ENCODE measurements around the gene CLEC14A.

The CLEC14A gene

DNA sequence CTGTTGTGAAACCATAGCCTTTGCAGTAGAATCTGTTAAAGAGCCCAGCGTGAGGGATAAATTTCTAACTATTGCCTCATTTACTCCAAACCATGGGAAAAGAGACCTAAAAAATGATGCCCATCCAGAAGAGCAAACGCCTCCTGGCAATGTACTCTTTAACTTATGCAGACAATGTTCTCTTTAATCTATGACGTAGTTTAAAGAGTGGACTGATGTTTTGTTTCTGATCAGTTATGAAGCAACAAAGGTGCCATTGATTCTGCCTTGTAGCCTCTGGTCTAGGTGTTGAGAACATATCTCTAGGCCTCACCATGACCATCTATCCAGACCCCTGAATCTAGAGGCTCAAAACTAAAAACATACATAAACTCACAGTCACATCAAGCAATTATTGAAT, 34.8 kb downstream of the CLEC14A start:
- no peak overlapping the region for H3K4me3 Mint-ChIP-seq
- no peaks in the 10 kb centered on the region for H3K9me3 Mint-ChIP-seq (ENCODE audit: low read depth)
- no peaks in the 10 kb centered on the region for H3K4me1 Mint-ChIP-seq (ENCODE audit: low read depth)
- no peak overlapping the region for H3K27ac Mint-ChIP-seq
- peaks cover 2% of the 10 kb centered on the region for H3K36me3 Mint-ChIP-seq
- H3K27me3 Mint-ChIP-seq: peaks cover 5% of the 10 kb centered on the region

DNA sequence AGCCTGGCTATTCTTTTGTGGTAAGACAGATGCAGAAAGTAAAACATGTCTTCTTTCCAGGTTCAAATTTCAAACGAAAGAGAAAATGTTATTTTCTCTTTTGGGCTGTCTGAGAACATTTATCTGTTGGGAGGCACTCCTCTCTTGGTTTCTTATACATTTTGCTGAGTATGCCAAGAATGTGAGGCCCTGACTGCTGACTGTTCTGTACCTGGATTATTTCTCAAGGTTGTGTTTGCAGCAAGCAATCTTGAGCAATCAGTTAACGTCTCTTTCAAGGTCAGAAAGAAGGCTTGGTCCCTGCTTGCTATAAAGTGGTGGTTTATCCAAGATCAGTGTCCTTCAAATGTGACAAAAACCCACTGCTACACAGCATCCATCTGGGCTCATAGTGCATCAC, 38.3 kb downstream of the CLEC14A start:
- H3K27ac Mint-ChIP-seq: no peak overlapping the region
- no peaks in the 10 kb centered on the region for H3K4me1 Mint-ChIP-seq (ENCODE audit: low read depth)
- no peaks in the 10 kb centered on the region for H3K9me3 Mint-ChIP-seq (ENCODE audit: low read depth)
- no peak overlapping the region for H3K4me3 Mint-ChIP-seq
- no peaks in the 10 kb centered on the region for H3K36me3 Mint-ChIP-seq
- peaks cover 10% of the 10 kb centered on the region for H3K27me3 Mint-ChIP-seq

DNA sequence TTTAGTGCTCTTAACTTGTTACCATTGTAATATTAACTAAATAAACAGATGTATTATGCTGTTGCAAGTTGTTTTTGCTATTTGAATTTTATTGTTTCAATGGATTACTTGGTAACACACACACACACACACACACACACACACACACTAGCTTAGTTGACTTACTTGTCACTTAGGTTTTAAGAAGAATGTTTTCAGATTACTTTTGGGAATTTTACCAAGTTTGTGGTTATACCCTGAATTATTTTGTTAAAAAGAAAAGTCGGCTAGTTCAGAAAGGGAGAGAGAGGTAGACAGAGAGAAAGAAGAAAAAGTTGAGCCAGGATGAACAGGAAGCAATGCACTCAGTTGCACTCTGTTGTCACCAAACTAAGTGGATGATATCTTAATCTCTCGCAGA, 42.9 kb downstream of the CLEC14A start:
- Mint-ChIP-seq H3K36me3 (no peaks in the 10 kb centered on the region), H3K4me3 (no peak overlapping the region), H3K27me3 (peaks cover 31% of the 10 kb centered on the region), H3K4me1 (ENCODE audit: low read depth) (peaks cover 26% of the 10 kb centered on the region), H3K9me3 (ENCODE audit: low read depth) (no peaks in the 10 kb centered on the region), H3K27ac (no peak overlapping the region)

DNA sequence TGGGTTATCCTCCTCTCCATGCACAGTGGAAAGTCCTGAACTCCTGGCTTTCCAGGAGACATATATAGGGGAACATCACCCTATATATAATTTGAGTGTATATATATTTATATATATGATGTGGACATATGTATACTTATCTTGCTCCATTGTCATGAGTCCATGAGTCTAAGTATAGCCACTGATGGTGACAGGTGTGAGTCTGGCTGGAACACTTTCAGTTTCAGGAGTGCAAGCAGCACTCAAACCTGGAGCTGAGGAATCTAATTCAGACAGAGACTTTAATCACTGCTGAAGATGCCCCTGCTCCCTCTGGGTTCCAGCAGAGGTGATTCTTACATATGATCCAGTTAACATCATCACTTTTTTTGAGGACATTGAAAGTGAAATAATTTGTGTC, 43.8 kb downstream of the CLEC14A start:
- Mint-ChIP-seq H3K9me3 (ENCODE audit: low read depth) (no peaks in the 10 kb centered on the region), H3K4me1 (ENCODE audit: low read depth) (peaks cover 28% of the 10 kb centered on the region), H3K36me3 (no peaks in the 10 kb centered on the region), H3K27ac (no peak overlapping the region), H3K27me3 (peaks cover 33% of the 10 kb centered on the region), H3K4me3 (no peak overlapping the region)

DNA sequence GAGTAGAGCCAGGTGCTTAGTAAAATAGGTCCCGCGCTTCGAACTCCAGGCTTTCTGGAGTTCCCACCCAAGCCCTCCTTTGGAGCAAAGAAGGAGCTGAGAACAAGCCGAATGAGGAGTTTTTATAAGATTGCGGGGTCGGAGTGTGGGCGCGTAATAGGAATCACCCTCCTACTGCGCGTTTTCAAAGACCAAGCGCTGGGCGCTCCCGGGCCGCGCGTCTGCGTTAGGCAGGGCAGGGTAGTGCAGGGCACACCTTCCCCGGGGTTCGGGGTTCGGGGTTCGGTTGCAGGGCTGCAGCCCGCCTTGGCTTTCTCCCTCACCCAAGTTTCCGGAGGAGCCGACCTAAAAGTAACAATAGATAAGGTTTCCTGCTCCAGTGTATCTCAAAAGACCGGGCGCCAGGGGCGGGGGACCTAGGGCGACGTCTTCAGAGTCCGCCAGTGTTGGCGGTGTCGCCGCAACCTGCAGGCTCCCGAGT, 44.6 kb downstream of the CLEC14A start:
- Mint-ChIP-seq H3K4me3 (no peak overlapping the region), H3K9me3 (ENCODE audit: low read depth) (no peaks in the 10 kb centered on the region), H3K27me3 (peaks cover 37% of the 10 kb centered on the region), H3K27ac (no peak overlapping the region), H3K4me1 (ENCODE audit: low read depth) (peaks cover 28% of the 10 kb centered on the region), H3K36me3 (peaks cover 2% of the 10 kb centered on the region)

DNA sequence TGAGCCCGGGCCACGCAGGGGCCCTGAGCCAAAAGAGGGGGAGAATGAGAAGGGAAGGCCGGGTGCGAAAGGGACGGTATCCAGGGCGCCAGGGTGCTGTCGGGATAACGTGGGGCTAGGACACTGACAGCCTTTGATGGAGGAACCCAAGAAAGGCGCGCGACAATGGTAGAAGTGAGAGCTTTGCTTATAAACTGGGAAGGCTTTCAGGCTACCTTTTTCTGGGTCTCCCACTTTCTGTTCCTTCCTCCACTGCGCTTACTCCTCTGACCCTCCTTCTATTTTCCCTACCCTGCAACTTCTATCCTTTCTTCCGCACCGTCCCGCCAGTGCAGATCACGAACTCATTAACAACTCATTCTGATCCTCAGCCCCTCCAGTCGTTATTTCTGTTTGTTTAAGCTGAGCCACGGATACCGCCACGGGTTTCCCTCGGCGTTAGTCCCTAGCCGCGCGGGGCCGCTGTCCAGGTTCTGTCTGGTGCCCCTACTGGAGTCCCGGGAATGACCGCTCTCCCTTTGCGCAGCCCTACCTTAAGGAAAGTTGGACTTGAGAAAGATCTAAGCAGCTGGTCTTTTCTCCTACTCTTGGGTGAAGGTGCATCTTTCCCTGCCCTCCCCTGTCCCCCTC, 45.2 kb downstream of the CLEC14A start:
- Mint-ChIP-seq H3K27me3 (peaks cover 40% of the 10 kb centered on the region), H3K4me3 (peak overlapping the region; percentile 45)

DNA sequence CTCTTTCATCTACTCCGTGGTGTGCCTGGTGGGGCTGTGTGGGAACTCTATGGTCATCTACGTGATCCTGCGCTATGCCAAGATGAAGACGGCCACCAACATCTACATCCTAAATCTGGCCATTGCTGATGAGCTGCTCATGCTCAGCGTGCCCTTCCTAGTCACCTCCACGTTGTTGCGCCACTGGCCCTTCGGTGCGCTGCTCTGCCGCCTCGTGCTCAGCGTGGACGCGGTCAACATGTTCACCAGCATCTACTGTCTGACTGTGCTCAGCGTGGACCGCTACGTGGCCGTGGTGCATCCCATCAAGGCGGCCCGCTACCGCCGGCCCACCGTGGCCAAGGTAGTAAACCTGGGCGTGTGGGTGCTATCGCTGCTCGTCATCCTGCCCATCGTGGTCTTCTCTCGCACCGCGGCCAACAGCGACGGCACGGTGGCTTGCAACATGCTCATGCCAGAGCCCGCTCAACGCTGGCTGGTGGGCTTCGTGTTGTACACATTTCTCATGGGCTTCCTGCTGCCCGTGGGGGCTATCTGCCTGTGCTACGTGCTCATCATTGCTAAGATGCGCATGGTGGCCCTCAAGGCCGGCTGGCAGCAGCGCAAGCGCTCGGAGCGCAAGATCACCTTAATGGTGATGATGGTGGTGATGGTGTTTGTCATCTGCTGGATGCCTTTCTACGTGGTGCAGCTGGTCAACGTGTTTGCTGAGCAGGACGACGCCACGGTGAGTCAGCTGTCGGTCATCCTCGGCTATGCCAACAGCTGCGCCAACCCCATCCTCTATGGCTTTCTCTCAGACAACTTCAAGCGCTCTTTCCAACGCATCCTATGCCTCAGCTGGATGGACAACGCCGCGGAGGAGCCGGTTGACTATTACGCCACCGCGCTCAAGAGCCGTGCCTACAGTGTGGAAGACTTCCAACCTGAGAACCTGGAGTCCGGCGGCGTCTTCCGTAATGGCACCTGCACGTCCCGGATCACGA, 46.0 kb downstream of the CLEC14A start:
- H3K36me3 Mint-ChIP-seq: peaks cover 5% of the 10 kb centered on the region
- H3K4me1 Mint-ChIP-seq (ENCODE audit: low read depth): peaks cover 28% of the 10 kb centered on the region
- no peaks in the 10 kb centered on the region for H3K9me3 Mint-ChIP-seq (ENCODE audit: low read depth)
- peaks cover 40% of the 10 kb centered on the region for H3K27me3 Mint-ChIP-seq
- H3K27ac Mint-ChIP-seq: no peak overlapping the region
- peak overlapping the region; percentile 72 for H3K4me3 Mint-ChIP-seq

More for the DNA sequence above, 45.2 kb downstream of the CLEC14A start:
- H3K36me3 Mint-ChIP-seq: peaks cover 5% of the 10 kb centered on the region
- H3K27ac Mint-ChIP-seq: no peak overlapping the region
- H3K9me3 Mint-ChIP-seq (ENCODE audit: low read depth): no peaks in the 10 kb centered on the region
- peaks cover 28% of the 10 kb centered on the region for H3K4me1 Mint-ChIP-seq (ENCODE audit: low read depth)

DNA sequence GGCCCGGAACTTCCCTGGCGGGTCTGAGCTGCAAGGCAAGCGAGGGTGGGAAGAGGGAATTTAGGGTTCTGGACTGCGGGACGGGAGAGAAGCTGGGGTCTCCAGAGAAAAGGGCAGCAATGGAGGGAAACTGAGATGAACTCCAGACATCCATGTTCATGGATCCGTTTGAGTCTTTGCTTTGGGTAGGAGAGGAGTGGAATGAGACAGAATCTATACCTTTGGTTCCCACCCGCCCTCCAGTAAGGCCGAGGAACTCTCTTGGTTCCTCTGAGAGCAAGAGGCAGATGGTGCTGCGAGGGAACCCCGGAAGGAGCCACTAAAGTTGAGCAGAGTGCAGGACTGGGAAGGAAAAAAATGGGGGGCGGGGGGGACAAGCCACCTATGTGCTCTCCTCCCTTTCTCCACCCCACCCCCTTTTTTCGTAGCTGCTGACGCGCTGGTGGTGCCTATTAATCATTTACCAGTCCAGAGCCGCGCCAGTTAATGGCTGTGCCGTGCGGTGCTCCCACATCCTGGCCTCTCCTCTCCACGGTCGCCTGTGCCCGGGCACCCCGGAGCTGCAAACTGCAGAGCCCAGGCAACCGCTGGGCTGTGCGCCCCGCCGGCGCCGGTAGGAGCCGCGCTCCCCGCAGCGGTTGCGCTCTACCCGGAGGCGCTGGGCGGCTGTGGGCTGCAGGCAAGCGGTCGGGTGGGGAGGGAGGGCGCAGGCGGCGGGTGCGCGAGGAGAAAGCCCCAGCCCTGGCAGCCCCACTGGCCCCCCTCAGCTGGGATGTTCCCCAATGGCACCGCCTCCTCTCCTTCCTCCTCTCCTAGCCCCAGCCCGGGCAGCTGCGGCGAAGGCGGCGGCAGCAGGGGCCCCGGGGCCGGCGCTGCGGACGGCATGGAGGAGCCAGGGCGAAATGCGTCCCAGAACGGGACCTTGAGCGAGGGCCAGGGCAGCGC, 47.0 kb downstream of the CLEC14A start:
- no peak overlapping the region for H3K27ac Mint-ChIP-seq
- peak overlapping the region; percentile 77 for H3K4me3 Mint-ChIP-seq
- peaks cover 5% of the 10 kb centered on the region for H3K36me3 Mint-ChIP-seq
- peaks cover 28% of the 10 kb centered on the region for H3K4me1 Mint-ChIP-seq (ENCODE audit: low read depth)
- peaks cover 40% of the 10 kb centered on the region for H3K27me3 Mint-ChIP-seq
- no peaks in the 10 kb centered on the region for H3K9me3 Mint-ChIP-seq (ENCODE audit: low read depth)

DNA sequence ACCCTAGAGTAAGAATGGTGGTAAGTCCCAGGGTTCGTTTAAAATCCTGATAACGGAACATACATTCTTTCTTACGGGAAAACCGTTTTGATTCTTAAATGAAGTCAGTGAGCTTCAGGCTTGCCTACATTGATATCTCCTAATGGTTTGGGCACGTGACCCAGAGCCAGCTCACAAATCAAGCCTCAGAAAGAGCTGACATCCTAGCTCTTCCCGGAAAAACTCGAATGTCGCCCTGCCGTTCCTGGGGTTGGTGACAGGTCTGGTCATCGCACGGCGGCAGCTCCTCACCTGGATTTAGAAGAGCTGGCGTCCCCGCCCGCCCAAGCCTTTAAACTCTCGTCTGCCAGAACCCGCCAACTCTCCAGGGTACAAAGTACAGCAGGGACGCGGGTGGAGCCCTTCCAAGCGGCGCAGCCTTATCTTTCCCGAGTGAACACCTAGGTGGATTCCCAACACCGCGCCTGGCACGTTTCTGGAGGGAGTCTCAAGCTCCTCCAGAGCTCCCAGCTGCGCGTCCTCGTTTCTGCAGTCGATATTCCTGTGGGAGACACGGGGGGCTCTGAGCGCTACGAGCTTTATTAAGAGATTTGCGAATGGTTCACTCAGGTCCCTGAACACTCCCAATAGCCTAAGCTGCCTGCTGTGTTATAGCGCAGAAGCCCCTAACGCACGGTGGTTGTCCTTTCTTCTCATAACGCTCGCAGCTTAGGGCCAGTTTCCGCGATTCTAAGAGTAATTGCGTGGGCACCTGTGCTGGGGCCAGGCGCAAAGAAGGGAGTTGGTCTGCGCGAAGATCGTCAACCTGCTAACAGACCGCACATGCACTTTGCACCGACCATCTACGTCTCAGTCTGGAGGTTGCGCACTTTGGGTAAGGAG, 47.9 kb downstream of the CLEC14A start, which contains the start of gene SSTR1:
TSS of gene SSTR1 (plus strand) at position 169 of the 882 bp plus-strand sequence. CDS start 1,486 bp downstream, outside the sequence.
- Mint-ChIP-seq H3K27ac (no peak within 1 kb of the TSS), H3K4me1 (ENCODE audit: low read depth) (peaks cover 28% of the 10 kb centered on the region), H3K36me3 (peaks cover 5% of the 10 kb centered on the region), H3K4me3 (peak within 1 kb of the TSS; percentile 77), H3K9me3 (ENCODE audit: low read depth) (no peaks in the 10 kb centered on the region), H3K27me3 (peaks cover 34% of the 10 kb centered on the region)

DNA sequence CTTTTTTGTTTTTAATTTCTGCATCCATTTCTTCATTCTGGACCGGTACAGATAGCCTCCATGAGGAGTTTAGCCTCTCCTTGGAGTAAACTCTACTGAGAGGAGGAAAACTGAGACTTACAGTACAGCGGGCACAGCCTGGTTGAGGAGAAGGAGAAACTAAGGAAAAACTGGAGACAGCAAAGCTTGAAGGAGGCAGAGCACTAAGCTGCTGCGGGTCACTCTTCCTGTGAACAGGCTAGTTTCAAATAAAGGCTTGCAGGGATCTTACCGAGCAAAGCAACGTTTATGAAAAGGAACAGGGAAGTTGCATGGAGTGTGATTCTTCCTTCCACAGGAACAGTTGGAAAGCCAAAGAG, 48.5 kb downstream of the CLEC14A start:
- H3K4me3 Mint-ChIP-seq: no peak overlapping the region
- no peaks in the 10 kb centered on the region for H3K9me3 Mint-ChIP-seq (ENCODE audit: low read depth)
- H3K36me3 Mint-ChIP-seq: peaks cover 5% of the 10 kb centered on the region
- H3K27me3 Mint-ChIP-seq: peaks cover 34% of the 10 kb centered on the region
- H3K27ac Mint-ChIP-seq: no peak overlapping the region
- H3K4me1 Mint-ChIP-seq (ENCODE audit: low read depth): peaks cover 28% of the 10 kb centered on the region

DNA sequence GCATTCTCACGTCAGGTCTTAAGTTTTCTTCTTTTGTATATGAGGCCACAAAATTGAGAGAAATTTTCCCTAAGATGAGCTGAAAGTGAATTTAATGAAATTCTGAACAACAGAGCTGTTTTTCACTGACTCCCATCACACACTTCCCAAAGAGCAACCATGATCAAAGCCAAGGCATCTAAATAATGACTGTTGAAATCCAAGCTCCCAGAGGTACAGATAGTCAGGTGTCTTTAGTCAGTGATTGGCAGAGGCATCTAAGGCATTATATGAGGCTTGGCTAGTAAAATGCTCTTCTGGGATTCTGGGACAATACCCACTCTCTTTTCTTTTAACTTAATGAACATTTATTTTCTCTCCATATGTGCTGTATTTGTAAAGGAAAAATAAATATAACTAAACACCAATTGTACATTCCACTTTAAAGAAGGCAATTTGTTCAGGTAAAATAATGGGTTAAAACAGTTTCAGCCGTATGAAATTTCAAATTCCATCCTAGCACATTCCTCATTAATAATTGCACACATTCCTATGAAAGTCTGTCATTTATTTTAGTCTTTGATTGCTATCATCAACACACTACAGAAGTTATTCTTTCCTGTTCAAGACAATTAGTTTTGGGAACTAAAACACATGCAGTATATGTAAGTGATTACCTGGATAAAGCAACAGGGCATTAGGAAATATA, 49.1 kb downstream of the CLEC14A start:
- Mint-ChIP-seq H3K4me1 (ENCODE audit: low read depth) (peaks cover 27% of the 10 kb centered on the region), H3K4me3 (no peak overlapping the region), H3K9me3 (ENCODE audit: low read depth) (no peaks in the 10 kb centered on the region), H3K27me3 (peaks cover 32% of the 10 kb centered on the region), H3K36me3 (peaks cover 5% of the 10 kb centered on the region), H3K27ac (no peak overlapping the region)

DNA sequence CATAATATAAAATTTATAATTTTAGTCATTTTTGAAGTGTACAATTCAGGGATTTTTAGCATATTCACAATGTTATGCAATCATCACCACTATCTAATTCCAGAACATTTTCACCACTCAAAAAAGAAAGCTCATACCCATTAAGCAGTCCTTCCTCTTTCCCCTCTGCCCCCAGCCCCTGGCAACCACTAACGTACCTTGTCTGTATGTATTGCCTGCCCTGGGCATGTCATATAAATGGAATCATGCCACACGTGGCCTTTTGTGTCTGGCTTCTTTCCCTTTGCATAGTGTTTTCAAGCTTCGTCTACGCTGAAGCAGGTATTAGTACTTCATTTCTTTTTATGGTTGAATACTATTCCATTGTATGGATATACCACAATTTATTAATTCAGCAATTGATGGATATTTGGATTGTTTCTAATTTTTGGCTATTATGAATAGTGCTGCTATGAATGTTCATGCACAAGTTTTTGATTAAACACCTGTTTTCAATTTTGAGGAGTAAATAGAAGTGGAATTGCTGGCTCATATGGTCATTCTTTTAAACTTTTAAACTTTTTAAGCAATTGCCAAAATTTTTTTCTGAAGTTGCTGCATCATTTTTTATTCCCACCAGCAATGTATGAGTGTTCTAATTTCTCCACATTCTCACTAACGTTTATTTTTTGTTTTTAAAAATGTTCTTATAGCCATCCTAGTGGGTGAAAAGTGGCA, 49.8 kb downstream of the CLEC14A start:
- peaks cover 31% of the 10 kb centered on the region for H3K27me3 Mint-ChIP-seq
- peaks cover 25% of the 10 kb centered on the region for H3K4me1 Mint-ChIP-seq (ENCODE audit: low read depth)
- H3K36me3 Mint-ChIP-seq: peaks cover 5% of the 10 kb centered on the region
- H3K27ac Mint-ChIP-seq: no peak overlapping the region
- H3K4me3 Mint-ChIP-seq: no peak overlapping the region
- H3K9me3 Mint-ChIP-seq (ENCODE audit: low read depth): no peaks in the 10 kb centered on the region

Data from activated naive CD8-positive, alpha-beta T cell (primary cell).